Brain microvascular endothelial cell (primary cell): ENCODE measurements around the gene WDR86.

Experiments
- DNase-seq: peaks from one replicate; pipeline ENCODE4 v3.0.0-alpha.2; 2020
- H3K27ac ChIP-seq: fragments of 250-450 bp; sonication (Bioruptor Pico); 2 replicates; pipeline ENCODE4 v1.5.1; 2020; ENCODE audit warnings: mild to moderate bottlenecking, moderate library complexity
- H3K27me3 ChIP-seq: fragments of 250-450 bp; sonication (Bioruptor Pico); replicated peaks from 2 replicates; pipeline ENCODE4 v1.5.1; 2020; ENCODE audit warnings: mild to moderate bottlenecking
- H3K36me3 ChIP-seq: fragments of 250-450 bp; sonication (Bioruptor Pico); replicated peaks from 2 replicates; pipeline ENCODE4 v1.5.1; 2020; ENCODE audit warnings: mild to moderate bottlenecking
- H3K4me3 ChIP-seq: 2 replicates; pipeline ENCODE4 v1.5.1; 2011; ENCODE audit warnings: low read depth, mild to moderate bottlenecking, control low read depth, low read length, moderate library complexity
- in situ Hi-C: cut with HindIII; loops from 2 replicates; pipeline ENCODE4 v1.10.0; 2017; ENCODE audit warnings: low sequenced_read_pairs, low pct_ligation_motif_present
- TF ChIP-seq, protein P1 (sequence below): IDR thresholded peaks from 2 replicates; pipeline ENCODE4 v1.5.1; 2011; ENCODE audit warnings: low read depth, mild to moderate bottlenecking, moderate library complexity, low read length, control low read depth, inconsistent platforms; ENCODE audit errors: missing control alignments

WDR86 gene

DNA sequence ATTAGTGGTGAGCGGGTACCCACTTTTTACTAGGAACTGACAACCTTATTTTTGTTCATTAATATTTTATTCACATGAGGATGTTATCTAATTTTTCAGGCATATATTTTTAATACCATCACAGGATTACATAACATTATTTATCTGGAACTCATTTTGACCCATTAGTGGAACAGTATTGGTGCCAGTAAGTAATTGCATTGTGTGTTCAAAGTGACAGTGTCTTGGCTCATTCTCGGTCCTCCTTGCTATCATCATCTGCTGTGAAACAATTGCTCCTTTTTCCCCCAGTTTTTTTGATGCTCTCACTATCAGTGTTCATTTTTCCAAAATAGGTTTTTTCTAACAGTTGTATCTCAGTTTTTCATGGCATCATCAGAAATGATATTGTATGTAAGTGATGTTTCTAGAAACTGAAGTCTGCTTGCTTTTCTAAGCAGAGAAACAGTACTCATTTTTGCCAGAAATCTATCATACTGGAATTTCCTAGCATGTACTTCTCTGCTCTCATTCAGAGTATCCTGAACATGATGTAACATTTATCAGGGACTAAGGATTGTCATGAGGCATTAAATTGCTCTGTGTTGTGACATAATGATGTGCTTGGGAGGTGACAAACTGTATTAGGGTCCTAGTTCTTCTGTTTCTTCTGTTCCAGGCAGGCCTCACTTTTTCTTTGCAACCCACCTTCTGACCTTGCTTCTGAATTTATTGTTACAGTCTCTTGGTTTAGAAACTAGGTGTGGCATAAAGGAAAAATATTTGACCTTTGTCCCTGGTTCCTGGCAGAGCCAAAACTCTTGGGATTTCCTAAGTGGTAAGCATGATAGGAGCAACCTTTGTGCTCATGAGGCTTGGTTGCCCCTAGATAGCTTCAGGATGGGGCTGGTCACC lies 64.0 kb downstream of the WDR86 start:
- Histone ChIP-seq H3K27ac (no peak overlapping the region), H3K27me3 (no peaks in the 10 kb centered on the region), H3K4me3 (no peak overlapping the region), H3K36me3 (peaks cover 33% of the 10 kb centered on the region)
- no peak for DNase-seq
- in situ Hi-C loops = no loop called here
- TF ChIP-seq, protein P1, sequence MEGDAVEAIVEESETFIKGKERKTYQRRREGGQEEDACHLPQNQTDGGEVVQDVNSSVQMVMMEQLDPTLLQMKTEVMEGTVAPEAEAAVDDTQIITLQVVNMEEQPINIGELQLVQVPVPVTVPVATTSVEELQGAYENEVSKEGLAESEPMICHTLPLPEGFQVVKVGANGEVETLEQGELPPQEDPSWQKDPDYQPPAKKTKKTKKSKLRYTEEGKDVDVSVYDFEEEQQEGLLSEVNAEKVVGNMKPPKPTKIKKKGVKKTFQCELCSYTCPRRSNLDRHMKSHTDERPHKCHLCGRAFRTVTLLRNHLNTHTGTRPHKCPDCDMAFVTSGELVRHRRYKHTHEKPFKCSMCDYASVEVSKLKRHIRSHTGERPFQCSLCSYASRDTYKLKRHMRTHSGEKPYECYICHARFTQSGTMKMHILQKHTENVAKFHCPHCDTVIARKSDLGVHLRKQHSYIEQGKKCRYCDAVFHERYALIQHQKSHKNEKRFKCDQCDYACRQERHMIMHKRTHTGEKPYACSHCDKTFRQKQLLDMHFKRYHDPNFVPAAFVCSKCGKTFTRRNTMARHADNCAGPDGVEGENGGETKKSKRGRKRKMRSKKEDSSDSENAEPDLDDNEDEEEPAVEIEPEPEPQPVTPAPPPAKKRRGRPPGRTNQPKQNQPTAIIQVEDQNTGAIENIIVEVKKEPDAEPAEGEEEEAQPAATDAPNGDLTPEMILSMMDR = no peak

DNA sequence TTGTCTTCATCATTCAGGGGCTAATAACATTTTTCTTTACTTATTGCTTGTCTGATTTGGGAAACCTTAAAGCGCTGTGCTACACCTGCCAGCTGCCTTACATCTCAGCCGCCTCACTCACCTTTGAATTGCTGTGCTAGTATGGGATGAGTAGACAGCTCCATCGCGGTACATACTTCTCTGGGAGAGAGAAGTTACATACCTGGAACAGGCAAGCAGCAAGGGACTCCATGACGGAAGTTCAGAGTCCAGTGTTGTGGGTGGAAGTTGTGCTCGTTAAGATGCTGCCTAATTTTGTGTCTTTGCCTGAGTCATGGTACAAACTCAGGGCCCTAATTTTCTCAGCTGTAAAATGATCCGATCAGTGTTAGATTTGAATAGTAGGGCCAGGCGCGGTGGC lies 66.3 kb downstream of the WDR86 start:
- Histone ChIP-seq H3K4me3 (no peak overlapping the region), H3K27me3 (no peaks in the 10 kb centered on the region), H3K27ac (no peak overlapping the region), H3K36me3 (peaks cover 18% of the 10 kb centered on the region)
- TF ChIP-seq, protein P1 = no peak
- in situ Hi-C loops = no loop called here
- no peak for DNase-seq

DNA sequence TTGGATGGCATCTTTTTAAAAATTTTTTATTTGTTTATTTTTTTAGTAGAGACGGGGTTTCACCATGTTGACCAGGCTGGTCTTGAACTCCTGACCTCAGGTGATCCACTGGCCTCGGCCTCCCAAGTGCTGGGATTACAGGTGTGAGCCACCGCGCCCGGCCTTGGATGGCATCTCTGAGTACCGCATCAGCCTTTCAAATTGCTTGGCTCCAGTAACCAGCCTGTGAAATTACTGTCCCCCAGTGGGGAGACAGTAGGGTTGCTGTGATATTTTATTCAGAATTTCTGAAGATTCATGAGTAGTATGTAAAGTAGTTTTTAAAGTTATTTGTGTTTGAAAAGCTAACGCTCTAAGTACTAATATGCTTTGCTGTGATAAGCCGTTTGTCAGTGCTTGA lies 67.0 kb downstream of the WDR86 start:
- Histone ChIP-seq H3K27ac (peak overlapping the region; percentile 29), H3K4me3 (peak overlapping the region; percentile 71), H3K36me3 (peaks cover 18% of the 10 kb centered on the region), H3K27me3 (no peaks in the 10 kb centered on the region)
- DNase-seq = no peak
- in situ Hi-C loops = no loop called here
- TF ChIP-seq, protein P1 = no peak

DNA sequence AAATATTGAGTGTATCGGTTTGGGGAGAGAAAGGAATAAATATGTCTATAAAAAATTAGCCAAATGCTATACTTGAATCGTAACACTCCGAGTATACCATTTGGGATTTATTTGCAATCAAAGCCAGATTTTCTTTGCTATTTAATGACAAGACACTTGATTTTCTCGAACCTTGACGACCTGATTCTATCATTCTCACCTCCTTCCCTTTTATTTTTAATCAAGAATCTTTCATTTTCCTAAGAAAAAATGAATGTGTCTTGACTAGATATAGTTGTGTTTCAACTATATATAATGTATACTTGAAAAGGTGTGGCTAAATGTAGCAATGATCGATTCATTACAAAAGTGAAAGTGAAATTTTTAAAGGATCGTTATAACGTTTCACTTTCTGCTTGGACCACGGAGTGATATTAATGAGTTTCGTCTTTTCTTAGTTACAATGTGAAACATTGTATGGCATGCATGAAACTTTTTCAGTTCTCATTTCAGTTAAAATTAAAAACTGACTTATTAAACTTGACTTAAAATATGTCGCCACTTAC lies 67.7 kb downstream of the WDR86 start:
- no peaks in the 10 kb centered on the region for H3K27me3 ChIP-seq
- H3K27ac ChIP-seq = peak overlapping the region; percentile 29
- in situ Hi-C loops = no loop called here
- H3K4me3 ChIP-seq = peak overlapping the region; percentile 71
- DNase-seq = no peak
- peaks cover 16% of the 10 kb centered on the region for H3K36me3 ChIP-seq
- TF ChIP-seq, protein P1 = no peak

DNA sequence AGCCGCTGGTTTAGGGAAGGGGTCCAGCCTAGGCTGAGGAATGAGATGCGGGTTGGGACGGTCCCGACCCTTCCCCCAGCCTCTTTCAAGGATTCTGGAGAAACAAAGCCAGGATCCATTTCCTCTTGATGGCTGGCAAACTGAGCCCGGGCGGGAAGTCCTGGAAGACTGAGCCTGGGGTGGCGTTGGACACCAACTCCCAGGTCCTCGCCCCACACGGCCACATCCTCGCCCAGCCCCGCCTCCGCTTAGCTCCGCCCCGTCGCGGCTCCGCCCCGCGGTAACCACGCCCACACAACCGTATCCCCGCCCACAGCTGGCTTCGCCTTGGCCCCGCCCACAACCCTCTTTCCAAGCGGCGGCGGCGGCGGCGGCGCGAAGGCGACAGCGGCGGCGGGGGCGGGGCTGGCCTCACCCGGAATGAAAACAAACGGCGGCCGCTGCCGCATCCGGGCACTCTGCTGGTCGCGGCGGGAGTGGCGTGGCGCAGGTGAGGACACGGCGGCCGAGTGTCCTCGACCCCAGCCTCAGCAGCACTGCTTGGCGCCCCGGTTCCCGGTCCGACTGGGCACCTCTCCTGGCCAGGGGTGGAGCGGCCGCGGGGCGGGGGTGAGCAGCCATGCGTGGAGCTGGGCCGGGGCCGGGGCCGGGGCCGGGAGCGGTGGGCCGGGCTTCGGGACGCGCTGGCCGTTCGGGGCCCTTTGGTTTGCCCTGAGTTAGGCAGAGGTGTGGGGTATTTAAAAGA lies 68.3 kb downstream of the WDR86 start, which contains the start of gene NUB1:
Gene NUB1 (plus strand): TSS at position 456 of the 745 bp plus-strand sequence. CDS start 3,538 bp downstream, outside the sequence.
- TF ChIP-seq, protein P1 = no peak
- Histone ChIP-seq H3K27me3 (no peaks in the 10 kb centered on the region), H3K4me3 (peak within 1 kb of the TSS; percentile 71), H3K27ac (peak within 1 kb of the TSS; percentile 29), H3K36me3 (peaks cover 13% of the 10 kb centered on the region)
- DNase-seq = peak; percentile 75
- in situ Hi-C loops = no loop called here
